ENCODE data around the gene UBE4A.

Gene UBE4A

GRCh38 chr11:118417801-118418200, 58.4 kb downstream of the UBE4A start:
- Histone ChIP-seq H3K36me3 (ENCODE audit: insufficient read depth, low read length) (no peaks in the 10 kb centered on the region), H3K4me3 (ENCODE audit: low read length) (no peak overlapping the region), H3K27ac (ENCODE audit: low read depth, low read length) (0 out of 2 replicates have a peak overlapping the region, but pooled peaks have one; percentile 4), H3K9me3 (ENCODE audit: insufficient read depth, low read depth, low read length) (no peaks in the 10 kb centered on the region), H3K4me1 (ENCODE audit: insufficient read depth, low read length) (peaks cover 22% of the 10 kb centered on the region; the same call in 1 of the 2 replicates), H3K27me3 (ENCODE audit: insufficient read depth, low read length) (no peaks in the 10 kb centered on the region), H3K9ac (ENCODE audit: low read depth, low read length) (no peak overlapping the region)
- 79% methylated on average over 3 of the region's 4 CpGs for WGBS

GRCh38 chr11:118418766-118419165, 59.4 kb downstream of the UBE4A start:
- H3K9me3 ChIP-seq (ENCODE audit: insufficient read depth, low read depth, low read length), result no peaks in the 10 kb centered on the region
- peaks cover 22% of the 10 kb centered on the region; the same call in 1 of the 2 replicates for H3K4me1 ChIP-seq (ENCODE audit: insufficient read depth, low read length)
- no peaks in the 10 kb centered on the region for H3K27me3 ChIP-seq (ENCODE audit: insufficient read depth, low read length)
- WGBS, result 87% methylated on average over 5 of the region's 5 CpGs
- H3K9ac ChIP-seq (ENCODE audit: low read depth, low read length), result no peak overlapping the region
- H3K27ac ChIP-seq (ENCODE audit: low read depth, low read length), result no peak overlapping the region
- no peaks in the 10 kb centered on the region for H3K36me3 ChIP-seq (ENCODE audit: insufficient read depth, low read length)
- no peak overlapping the region for H3K4me3 ChIP-seq (ENCODE audit: low read length)

GRCh38 chr11:118427707-118428106, 68.3 kb downstream of the UBE4A start:
- Histone ChIP-seq H3K27ac (ENCODE audit: low read depth, low read length) (no peak overlapping the region), H3K27me3 (ENCODE audit: insufficient read depth, low read length) (no peaks in the 10 kb centered on the region), H3K9ac (ENCODE audit: low read depth, low read length) (no peak overlapping the region), H3K4me1 (ENCODE audit: insufficient read depth, low read length) (peaks cover 5% of the 10 kb centered on the region; the same call in 1 of the 2 replicates), H3K36me3 (ENCODE audit: insufficient read depth, low read length) (no peaks in the 10 kb centered on the region), H3K9me3 (ENCODE audit: insufficient read depth, low read depth, low read length) (no peaks in the 10 kb centered on the region), H3K4me3 (ENCODE audit: low read length) (no peak overlapping the region)
- 73% methylated on average over 1 of the region's 1 CpG for WGBS

GRCh38 chr11:118430956-118431355, 71.6 kb downstream of the UBE4A start:
- Histone ChIP-seq H3K27ac (ENCODE audit: low read depth, low read length) (no peak overlapping the region), H3K9ac (ENCODE audit: low read depth, low read length) (no peak overlapping the region), H3K36me3 (ENCODE audit: insufficient read depth, low read length) (no peaks in the 10 kb centered on the region), H3K9me3 (ENCODE audit: insufficient read depth, low read depth, low read length) (no peaks in the 10 kb centered on the region), H3K4me1 (ENCODE audit: insufficient read depth, low read length) (peaks cover 5% of the 10 kb centered on the region; the same call in 1 of the 2 replicates), H3K27me3 (ENCODE audit: insufficient read depth, low read length) (peaks cover 7% of the 10 kb centered on the region), H3K4me3 (ENCODE audit: low read length) (no peak overlapping the region)
- 100% methylated on average over 2 of the region's 2 CpGs for WGBS

GRCh38 chr11:118434123-118434552, 74.7 kb downstream of the UBE4A start:
- peaks cover 7% of the 10 kb centered on the region for H3K27me3 ChIP-seq (ENCODE audit: insufficient read depth, low read length)
- H3K27ac ChIP-seq (ENCODE audit: low read depth, low read length), result no peak overlapping the region
- peaks cover 10% of the 10 kb centered on the region; the same call in 1 of the 2 replicates for H3K4me1 ChIP-seq (ENCODE audit: insufficient read depth, low read length)
- WGBS, result 5% methylated on average over 8 of the region's 9 CpGs
- peaks cover 1% of the 10 kb centered on the region; the same call in 1 of the 2 replicates for H3K36me3 ChIP-seq (ENCODE audit: insufficient read depth, low read length)
- H3K9me3 ChIP-seq (ENCODE audit: insufficient read depth, low read depth, low read length), result no peaks in the 10 kb centered on the region
- H3K4me3 ChIP-seq (ENCODE audit: low read length), result peak overlapping the region; percentile 87
- H3K9ac ChIP-seq (ENCODE audit: low read depth, low read length), result peak overlapping the region; percentile 85

GRCh38 chr11:118434553-118435289, 75.3 kb downstream of the UBE4A start:
- peak overlapping the region; percentile 85 for H3K9ac ChIP-seq (ENCODE audit: low read depth, low read length)
- WGBS, result under 1% methylated on average over 39 of the region's 39 CpGs
- peaks cover 7% of the 10 kb centered on the region; the same call in 1 of the 2 replicates for H3K36me3 ChIP-seq (ENCODE audit: insufficient read depth, low read length)
- peak overlapping the region; percentile 87 for H3K4me3 ChIP-seq (ENCODE audit: low read length)
- peaks cover 16% of the 10 kb centered on the region for H3K4me1 ChIP-seq (ENCODE audit: insufficient read depth, low read length)
- peak overlapping the region; percentile 93; the same call in 1 of the 2 replicates for H3K27ac ChIP-seq (ENCODE audit: low read depth, low read length)
- peaks cover 7% of the 10 kb centered on the region for H3K27me3 ChIP-seq (ENCODE audit: insufficient read depth, low read length)
- no peaks in the 10 kb centered on the region for H3K9me3 ChIP-seq (ENCODE audit: insufficient read depth, low read depth, low read length)

GRCh38 chr11:118435290-118435892, 76.0 kb downstream of the UBE4A start:
- peak overlapping the region; percentile 93 for H3K27ac ChIP-seq (ENCODE audit: low read depth, low read length)
- H3K4me3 ChIP-seq (ENCODE audit: low read length), result peak overlapping the region; percentile 87
- H3K36me3 ChIP-seq (ENCODE audit: insufficient read depth, low read length), result peaks cover 13% of the 10 kb centered on the region
- WGBS, result under 1% methylated on average over 34 of the region's 34 CpGs
- peaks cover 7% of the 10 kb centered on the region for H3K27me3 ChIP-seq (ENCODE audit: insufficient read depth, low read length)
- peaks cover 22% of the 10 kb centered on the region for H3K4me1 ChIP-seq (ENCODE audit: insufficient read depth, low read length)
- no peaks in the 10 kb centered on the region for H3K9me3 ChIP-seq (ENCODE audit: insufficient read depth, low read depth, low read length)
- peak overlapping the region; percentile 85 for H3K9ac ChIP-seq (ENCODE audit: low read depth, low read length)

- WGBS, result under 1% methylated on average over 83 of the region's 83 CpGs
- H3K4me1 ChIP-seq (ENCODE audit: insufficient read depth, low read length), result peaks cover 27% of the 10 kb centered on the region
Observed at GRCh38 chr11:118435893-118436624, 76.7 kb downstream of the UBE4A start, which contains the start of gene KMT2A. Gene KMT2A (plus strand): TSS chr11:118436492. CDS start chr11:118436513, 21 bp downstream.

GRCh38 chr11:118436639-118437207, 77.3 kb downstream of the UBE4A start:
- H3K27ac ChIP-seq (ENCODE audit: low read depth, low read length), result peak overlapping the region; percentile 79
- peaks cover 27% of the 10 kb centered on the region for H3K36me3 ChIP-seq (ENCODE audit: insufficient read depth, low read length)
- WGBS, result under 1% methylated on average over 55 of the region's 55 CpGs

More at GRCh38 chr11:118435893-118436624, 76.7 kb downstream of the UBE4A start, which contains the start of gene KMT2A:
- Histone ChIP-seq H3K9ac (ENCODE audit: low read depth, low read length) (peak within 1 kb of the TSS; percentile 85), H3K27ac (ENCODE audit: low read depth, low read length) (peak within 1 kb of the TSS; percentile 93), H3K36me3 (ENCODE audit: insufficient read depth, low read length) (peaks cover 20% of the 10 kb centered on the region), H3K27me3 (ENCODE audit: insufficient read depth, low read length) (peaks cover 7% of the 10 kb centered on the region), H3K4me3 (ENCODE audit: low read length) (peak within 1 kb of the TSS; percentile 92), H3K9me3 (ENCODE audit: insufficient read depth, low read depth, low read length) (no peaks in the 10 kb centered on the region)

GRCh38 chr11:118437208-118438125, 78.1 kb downstream of the UBE4A start:
- H3K9ac ChIP-seq (ENCODE audit: low read depth, low read length), result peak overlapping the region; percentile 71
- peak overlapping the region; percentile 92 for H3K4me3 ChIP-seq (ENCODE audit: low read length)
- peaks cover 27% of the 10 kb centered on the region for H3K36me3 ChIP-seq (ENCODE audit: insufficient read depth, low read length)
- H3K27me3 ChIP-seq (ENCODE audit: insufficient read depth, low read length), result peaks cover 7% of the 10 kb centered on the region
- H3K4me1 ChIP-seq (ENCODE audit: insufficient read depth, low read length), result peaks cover 41% of the 10 kb centered on the region
- peak overlapping the region; percentile 79 for H3K27ac ChIP-seq (ENCODE audit: low read depth, low read length)
- 3% methylated on average over 28 of the region's 28 CpGs for WGBS
- H3K9me3 ChIP-seq (ENCODE audit: insufficient read depth, low read depth, low read length), result no peaks in the 10 kb centered on the region

More at GRCh38 chr11:118436639-118437207, 77.3 kb downstream of the UBE4A start:
- H3K27me3 ChIP-seq (ENCODE audit: insufficient read depth, low read length), result peaks cover 7% of the 10 kb centered on the region
- no peaks in the 10 kb centered on the region for H3K9me3 ChIP-seq (ENCODE audit: insufficient read depth, low read depth, low read length)
- H3K4me1 ChIP-seq (ENCODE audit: insufficient read depth, low read length), result peaks cover 33% of the 10 kb centered on the region
- H3K9ac ChIP-seq (ENCODE audit: low read depth, low read length), result peak overlapping the region; percentile 71
- H3K4me3 ChIP-seq (ENCODE audit: low read length), result peak overlapping the region; percentile 92

Data from HUES64 (cell line).